ENCODE results near the gene GLIS1.

GLIS1 gene

DNA sequence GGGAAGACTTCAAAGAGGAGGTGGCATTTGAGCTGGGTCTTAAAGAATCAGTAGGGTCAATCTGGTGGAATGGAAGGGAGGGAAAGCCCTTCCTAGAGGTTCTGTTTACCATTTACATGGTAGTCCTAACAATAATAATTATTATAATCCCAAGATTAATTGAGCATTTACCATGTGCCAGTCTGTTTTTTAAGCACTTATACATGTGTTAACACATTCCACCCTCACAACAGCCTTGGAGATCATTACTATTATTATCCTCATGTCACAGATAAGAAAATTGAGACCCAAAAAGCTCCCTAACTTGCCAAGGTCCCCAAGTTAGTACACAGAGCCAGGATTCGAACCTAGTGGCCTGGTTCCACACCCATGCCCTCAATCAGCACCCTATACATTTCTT is 10.8 kb downstream of the GLIS1 start:
- POLR2A ChIA-PET: no interaction called here
- DNase-seq (ENCODE audit: low read depth, low spot score): no peak
- TF ChIP-seq, protein P1, sequence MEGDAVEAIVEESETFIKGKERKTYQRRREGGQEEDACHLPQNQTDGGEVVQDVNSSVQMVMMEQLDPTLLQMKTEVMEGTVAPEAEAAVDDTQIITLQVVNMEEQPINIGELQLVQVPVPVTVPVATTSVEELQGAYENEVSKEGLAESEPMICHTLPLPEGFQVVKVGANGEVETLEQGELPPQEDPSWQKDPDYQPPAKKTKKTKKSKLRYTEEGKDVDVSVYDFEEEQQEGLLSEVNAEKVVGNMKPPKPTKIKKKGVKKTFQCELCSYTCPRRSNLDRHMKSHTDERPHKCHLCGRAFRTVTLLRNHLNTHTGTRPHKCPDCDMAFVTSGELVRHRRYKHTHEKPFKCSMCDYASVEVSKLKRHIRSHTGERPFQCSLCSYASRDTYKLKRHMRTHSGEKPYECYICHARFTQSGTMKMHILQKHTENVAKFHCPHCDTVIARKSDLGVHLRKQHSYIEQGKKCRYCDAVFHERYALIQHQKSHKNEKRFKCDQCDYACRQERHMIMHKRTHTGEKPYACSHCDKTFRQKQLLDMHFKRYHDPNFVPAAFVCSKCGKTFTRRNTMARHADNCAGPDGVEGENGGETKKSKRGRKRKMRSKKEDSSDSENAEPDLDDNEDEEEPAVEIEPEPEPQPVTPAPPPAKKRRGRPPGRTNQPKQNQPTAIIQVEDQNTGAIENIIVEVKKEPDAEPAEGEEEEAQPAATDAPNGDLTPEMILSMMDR (IDR thresholded peaks at IDR 0.05; ENCODE audit: insufficient read depth, low read length, missing control alignments): no peak
- CTCF ChIA-PET: interaction anchor here (1.1 to 3.6 kb wide), 3 partner anchors 12 to 243 kb away, joined by 3 to 19 read pairs (median 7); no protein-coding TSS in a partner anchor
- H3K4me3 ChIP-seq (ENCODE audit: low read depth, low read length): no peak overlapping the region

- H3K4me3 ChIP-seq (ENCODE audit: low read depth, low read length): no peak overlapping the region
- ChIA-PET POLR2A (no interaction called here), CTCF (interaction anchor here (0.9 to 3.6 kb wide), 3 partner anchors 12 to 242 kb away, joined by 3 to 19 read pairs (median 7); no protein-coding TSS in a partner anchor)
- TF ChIP-seq, protein P1 (IDR thresholded peaks at IDR 0.05; ENCODE audit: insufficient read depth, low read length, missing control alignments): no peak
- DNase-seq (ENCODE audit: low read depth, low spot score): no peak
Observed at GRCh38 chr1:53727461-53728092, 11.4 kb downstream of the GLIS1 start.

GRCh38 chr1:53726009-53726600 is 12.9 kb downstream of the GLIS1 start:
- no peak overlapping the region for H3K4me3 ChIP-seq (ENCODE audit: low read depth, low read length)
- TF ChIP-seq, protein P1 (IDR thresholded peaks at IDR 0.05; ENCODE audit: insufficient read depth, low read length, missing control alignments): no peak
- POLR2A ChIA-PET: no interaction called here
- CTCF ChIA-PET: interaction anchor here (3.6 kb wide), 1 partner anchor 10 kb away, joined by 19 read pairs; no protein-coding TSS in a partner anchor
- DNase-seq (ENCODE audit: low read depth, low spot score): no peak

GRCh38 chr1:53725238-53725689 is 13.7 kb downstream of the GLIS1 start:
- ChIA-PET CTCF (interaction anchor here (1.5 to 2.0 kb wide), 2 partner anchors 9 to 12 kb away, joined by 5 to 11 read pairs; no protein-coding TSS in a partner anchor), POLR2A (no interaction called here)
- H3K4me3 ChIP-seq (ENCODE audit: low read depth, low read length): no peak overlapping the region
- DNase-seq (ENCODE audit: low read depth, low spot score): no peak
- TF ChIP-seq, protein P1 (IDR thresholded peaks at IDR 0.05; ENCODE audit: insufficient read depth, low read length, missing control alignments): no peak

- DNase-seq (ENCODE audit: low read depth, low spot score): no peak
- ChIA-PET CTCF (interaction anchor here (0.8 to 1.3 kb wide), 3 partner anchors 8 to 236 kb away, joined by 3 to 6 read pairs (median 3); no protein-coding TSS in a partner anchor), POLR2A (no interaction called here)
- H3K4me3 ChIP-seq (ENCODE audit: low read depth, low read length): no peak overlapping the region
- TF ChIP-seq, protein P1 (IDR thresholded peaks at IDR 0.05; ENCODE audit: insufficient read depth, low read length, missing control alignments): no peak
Observed at GRCh38 chr1:53722025-53722424, 16.9 kb downstream of the GLIS1 start.

DNA sequence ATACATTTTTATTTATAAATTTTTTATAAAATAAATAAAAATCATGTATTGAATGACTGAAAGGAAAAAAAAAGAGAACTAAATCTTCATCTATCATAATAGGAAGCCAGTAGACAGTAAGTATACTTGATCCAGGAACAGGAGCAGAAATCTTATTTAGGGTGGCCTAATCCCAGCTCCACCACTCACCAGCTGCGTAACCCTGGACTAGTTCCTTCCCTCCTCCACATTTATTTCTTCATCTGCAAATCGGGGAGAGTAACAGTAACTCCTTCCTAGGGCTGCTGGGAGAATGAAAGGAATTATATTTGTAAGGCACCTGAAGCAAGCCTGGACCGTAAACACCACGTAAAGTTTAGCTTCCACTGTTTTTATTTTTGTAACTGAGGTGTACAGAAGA is 17.9 kb downstream of the GLIS1 start:
- TF ChIP-seq, protein P1 (IDR thresholded peaks at IDR 0.05; ENCODE audit: insufficient read depth, low read length, missing control alignments): no peak
- ChIA-PET CTCF (interaction anchor here (0.6 to 1.3 kb wide), 3 partner anchors 9 to 235 kb away, joined by 3 to 6 read pairs (median 3); no protein-coding TSS in a partner anchor), POLR2A (no interaction called here)
- no peak overlapping the region for H3K4me3 ChIP-seq (ENCODE audit: low read depth, low read length)
- DNase-seq (ENCODE audit: low read depth, low spot score): no peak
